Stimulated activated CD8-positive, alpha-beta memory T cell treated with anti-CD3 and anti-CD28 coated beads, Interleukin-2, amount 100 ng/mL, for 48 hours (primary cell): ENCODE data around the gene DAPL1.

Experiments used
- DNase-seq, 2 donors: peaks; one replicate each; pipeline ENCODE4 v3.0.0-alpha.2; 2020; ENCODE audit warnings: low read depth in 2 of 2

Gene DAPL1

GRCh38 chr2:158777077-158777476 is 18.0 kb upstream of the DAPL1 start:
- DNase-seq, result no peak

GRCh38 chr2:158778243-158778642 is 16.9 kb upstream of the DAPL1 start:
- no peak for DNase-seq

- no peak for DNase-seq
These were observed 15.5 kb upstream of the DAPL1 start for GRCh38 chr2:158779621-158780020.

DNA sequence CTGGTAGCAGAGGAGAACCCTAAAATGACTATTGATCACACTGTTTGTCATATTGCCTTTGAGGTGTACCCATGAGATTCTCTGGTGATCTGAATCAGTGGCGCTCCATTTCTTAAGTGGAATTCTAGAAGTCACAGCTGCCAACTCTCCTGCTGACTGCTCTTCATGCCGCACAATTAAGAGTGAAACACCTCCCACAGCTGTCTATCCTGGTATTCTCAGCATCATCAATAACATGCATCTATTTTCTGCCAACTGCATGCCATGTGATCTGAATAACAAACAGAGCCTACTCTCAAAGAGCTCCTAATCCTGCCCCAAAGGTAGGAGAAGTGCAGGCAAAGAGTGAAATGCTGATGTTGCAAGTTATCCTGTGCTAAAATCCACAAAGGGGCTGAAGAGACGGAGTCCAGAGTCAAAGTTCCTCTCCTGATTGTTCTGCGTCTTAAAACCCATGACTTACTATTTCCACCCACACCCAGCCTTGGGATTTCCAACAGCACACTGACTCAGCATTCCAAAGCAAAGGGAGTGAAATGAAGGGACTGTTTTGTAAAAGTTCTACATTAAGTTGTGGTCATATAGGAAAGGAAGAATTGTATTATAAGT is 13.7 kb upstream of the DAPL1 start:
- DNase-seq, result no peak

GRCh38 chr2:158782136-158782535 is 13.0 kb upstream of the DAPL1 start:
- no peak for DNase-seq

- no peak for DNase-seq
These were observed 12.5 kb upstream of the DAPL1 start for GRCh38 chr2:158782616-158783015.

- DNase-seq, result no peak
These were observed 11.2 kb upstream of the DAPL1 start for GRCh38 chr2:158783923-158784322.

DNA sequence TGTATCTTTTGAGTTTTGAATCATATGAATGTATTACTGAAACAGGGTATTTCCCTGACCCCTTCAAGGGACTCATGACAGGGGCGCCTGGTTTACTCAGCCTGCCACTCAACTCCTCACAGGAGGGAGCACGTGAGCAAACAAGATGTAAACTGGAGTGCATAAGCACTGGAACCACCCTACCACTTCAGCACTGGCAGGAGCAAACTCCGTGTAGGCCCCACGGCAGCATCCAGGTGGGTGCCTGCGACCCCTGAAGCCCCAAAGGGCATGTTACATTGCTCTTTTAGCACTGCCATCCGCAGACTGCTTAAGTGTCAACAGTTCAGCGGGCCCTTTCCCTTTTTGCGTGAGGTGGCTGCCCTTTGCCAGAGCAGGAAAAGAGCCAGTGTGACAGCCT is 8.2 kb upstream of the DAPL1 start:
- DNase-seq, result no peak

DNA sequence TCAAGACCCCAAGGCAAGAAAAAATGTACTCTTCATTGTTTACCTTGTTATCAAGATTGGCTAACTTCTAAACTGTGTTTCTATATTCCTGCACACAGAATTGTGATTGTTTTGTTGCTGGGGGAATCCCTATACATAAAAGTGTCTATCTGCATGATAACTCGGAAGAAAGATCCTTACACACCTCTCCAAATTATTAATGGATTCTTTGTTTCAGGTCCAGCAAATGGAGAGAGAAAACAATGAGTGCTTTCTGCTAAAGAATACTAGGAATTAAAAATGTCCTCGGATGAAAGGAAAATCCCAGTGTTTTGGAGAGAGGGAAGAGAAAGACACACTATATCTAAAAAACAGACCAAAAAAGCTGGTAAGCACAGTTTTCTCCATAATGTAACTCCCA is 6.2 kb upstream of the DAPL1 start:
- no peak for DNase-seq

DNA sequence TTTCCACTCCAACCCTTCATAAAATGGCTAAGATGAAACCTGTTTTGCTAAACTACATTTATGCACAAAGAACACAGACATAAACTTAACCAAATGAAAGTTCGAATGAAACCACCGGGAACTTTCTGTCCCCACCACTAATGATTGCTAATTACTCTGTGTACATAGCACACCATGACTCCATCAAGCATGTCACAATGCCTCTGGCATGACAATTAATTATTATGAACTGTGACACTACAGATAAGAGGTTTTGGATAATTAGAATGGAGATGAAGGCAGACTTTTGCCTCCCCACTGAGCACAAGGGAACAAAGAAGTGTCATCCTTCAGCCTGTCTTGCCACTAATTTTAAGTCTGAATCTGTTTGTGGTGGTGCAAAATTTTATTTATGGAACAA is 1.5 kb downstream of the DAPL1 start:
- DNase-seq, result no peak

DNA sequence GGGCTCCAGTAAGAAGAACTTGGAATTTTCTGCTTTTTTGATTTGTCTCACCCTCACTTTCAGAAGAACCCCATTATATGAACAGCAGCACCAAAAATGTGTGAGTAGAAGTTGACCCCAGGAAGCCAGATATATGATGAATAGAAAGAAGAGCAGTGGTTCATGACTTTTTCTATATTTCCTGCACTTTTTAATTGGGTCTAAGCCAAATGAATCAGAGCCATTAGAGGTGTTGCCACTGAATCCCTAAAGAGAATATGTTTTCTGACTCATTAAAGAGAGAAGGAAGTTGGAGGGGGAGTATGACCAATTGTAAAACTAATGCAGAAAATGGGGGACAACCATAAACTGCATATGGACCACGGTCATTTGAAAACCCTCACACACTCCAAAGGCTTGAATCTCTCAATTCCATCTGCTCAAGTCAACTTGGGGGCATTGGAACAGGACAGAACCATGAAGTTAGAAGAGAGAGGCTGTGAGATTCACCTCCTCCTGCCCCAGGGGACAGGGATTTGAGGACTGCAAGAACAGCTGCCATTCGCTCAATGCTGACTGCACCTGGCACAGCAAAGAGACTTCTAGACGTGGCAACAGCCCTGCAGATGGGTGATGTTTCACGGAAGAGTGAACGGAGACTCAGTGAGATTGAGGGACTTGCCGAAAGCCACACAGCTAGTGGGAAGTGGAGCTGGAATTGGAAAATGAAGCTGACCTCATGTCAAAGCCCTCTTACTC is 3.0 kb downstream of the DAPL1 start:
- DNase-seq, result no peak

DNA sequence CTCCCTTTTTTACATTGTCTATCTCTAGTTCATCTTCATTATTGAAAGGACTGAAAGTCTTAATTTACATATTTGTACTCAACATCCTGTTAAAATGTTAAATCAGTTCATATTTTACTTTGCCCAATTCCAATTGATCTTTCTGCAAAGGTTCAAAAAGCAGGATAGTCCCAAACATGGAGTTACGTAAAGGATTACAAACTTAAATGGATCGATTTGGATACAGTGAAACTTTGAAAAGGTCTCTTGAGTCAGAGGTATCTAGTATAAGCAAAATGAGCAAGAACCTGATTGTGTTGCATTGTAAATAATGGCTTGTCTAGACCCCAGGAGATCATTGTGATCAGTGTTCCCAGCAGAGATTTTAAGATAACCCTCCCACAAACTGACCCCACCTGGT is 4.1 kb downstream of the DAPL1 start:
- DNase-seq, result no peak

DNA sequence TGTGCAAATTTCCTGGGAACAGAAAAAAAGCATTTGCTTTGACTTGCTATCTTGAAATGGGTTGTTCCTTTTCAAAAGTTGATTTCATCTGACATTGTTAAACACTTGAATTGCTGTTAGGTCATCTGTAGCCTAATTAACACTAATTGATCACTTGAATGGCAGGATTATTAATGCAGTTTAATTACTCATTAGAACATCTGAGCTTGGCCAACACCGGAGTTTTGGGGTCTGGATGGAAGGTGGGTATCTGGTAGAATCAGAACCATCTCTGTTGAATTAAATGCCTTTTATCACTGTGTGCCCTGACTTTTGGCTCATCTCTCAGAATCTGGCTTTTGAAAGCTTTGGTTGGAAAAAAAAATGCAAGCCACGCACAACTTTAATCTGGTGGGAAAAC is 8.4 kb downstream of the DAPL1 start:
- DNase-seq, result no peak

DNA sequence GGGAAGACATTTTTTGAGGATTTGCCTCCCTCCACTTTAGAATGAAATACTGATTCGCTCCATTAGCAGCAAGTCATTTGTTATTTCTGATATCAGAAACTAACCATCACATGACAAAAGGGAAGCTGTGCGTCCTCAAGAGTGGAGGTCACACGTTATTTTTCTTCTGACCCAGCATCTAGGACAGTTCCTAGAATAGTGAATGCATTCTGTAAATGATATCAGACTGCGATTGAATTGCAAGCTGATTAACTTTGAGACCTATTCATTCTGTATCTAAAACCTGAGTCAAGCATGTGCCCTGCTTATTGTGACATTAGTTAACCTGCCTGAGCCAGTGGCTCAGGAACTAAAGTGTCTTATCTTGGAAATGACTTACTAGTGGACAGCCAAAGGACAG is 10.1 kb downstream of the DAPL1 start:
- DNase-seq, result no peak

DNA sequence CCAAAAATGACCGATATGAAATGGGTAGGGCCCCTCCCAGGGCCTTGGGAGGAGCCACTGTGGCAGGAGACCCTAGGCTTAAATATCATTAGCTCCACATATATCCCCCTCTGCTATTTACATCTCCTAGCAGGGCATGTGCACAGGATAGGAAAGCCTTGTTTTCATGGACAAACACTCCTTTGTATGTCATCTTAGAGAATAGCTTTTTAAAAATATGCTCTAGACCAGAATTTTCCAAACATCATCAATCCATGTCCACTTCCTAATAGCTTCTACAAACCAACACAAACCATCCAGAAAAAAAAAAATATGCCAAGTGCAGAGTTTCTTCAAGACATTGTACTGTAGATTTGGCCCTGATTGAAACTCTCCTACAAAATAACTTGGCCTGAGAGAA is 10.8 kb downstream of the DAPL1 start:
- no peak for DNase-seq

GRCh38 chr2:158806941-158807340 is 11.8 kb downstream of the DAPL1 start:
- DNase-seq, result no peak

GRCh38 chr2:158808426-158808825 is 13.3 kb downstream of the DAPL1 start:
- DNase-seq, result no peak

GRCh38 chr2:158809816-158810215 is 14.7 kb downstream of the DAPL1 start:
- no peak for DNase-seq

GRCh38 chr2:158810731-158811460 is 15.8 kb downstream of the DAPL1 start:
- no peak for DNase-seq

DNA sequence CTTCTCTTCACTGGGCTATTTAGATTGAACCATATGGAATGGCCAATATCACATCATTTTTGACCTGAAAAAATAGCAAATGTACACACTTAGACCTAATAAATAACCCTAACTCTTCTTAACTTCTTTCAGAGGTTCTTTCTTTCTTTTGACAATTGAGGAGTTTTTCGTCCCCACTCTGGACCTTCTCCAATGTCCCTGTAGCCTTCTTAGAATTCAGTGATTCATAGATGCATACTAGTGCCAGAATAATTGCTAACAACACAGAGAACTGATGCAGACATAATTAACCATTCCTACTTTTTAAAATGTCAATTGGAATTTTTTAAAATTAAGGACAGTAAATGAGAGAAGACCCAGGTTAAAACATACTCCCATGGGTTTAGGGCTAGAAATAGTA is 20.0 kb downstream of the DAPL1 start:
- no peak for DNase-seq

DNA sequence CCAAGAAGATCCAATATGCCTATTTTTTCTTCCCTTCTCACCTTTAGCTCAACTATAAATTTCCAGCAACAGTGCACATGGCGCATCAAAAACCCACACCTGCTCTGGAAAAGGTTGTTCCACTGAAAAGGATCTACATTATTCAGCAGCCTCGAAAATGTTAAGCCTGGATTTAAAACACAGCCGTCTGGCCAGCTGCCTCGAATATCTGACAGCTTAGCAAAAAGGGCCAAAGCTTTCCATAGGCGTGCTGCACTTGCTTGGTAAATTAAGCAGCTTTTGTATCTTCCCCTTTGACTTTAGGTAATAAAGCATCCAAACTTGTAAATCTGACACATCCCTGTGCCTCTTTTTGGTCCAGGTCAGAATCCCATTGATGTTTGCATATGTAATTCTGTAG is 20.5 kb downstream of the DAPL1 start:
- no peak for DNase-seq

DNA sequence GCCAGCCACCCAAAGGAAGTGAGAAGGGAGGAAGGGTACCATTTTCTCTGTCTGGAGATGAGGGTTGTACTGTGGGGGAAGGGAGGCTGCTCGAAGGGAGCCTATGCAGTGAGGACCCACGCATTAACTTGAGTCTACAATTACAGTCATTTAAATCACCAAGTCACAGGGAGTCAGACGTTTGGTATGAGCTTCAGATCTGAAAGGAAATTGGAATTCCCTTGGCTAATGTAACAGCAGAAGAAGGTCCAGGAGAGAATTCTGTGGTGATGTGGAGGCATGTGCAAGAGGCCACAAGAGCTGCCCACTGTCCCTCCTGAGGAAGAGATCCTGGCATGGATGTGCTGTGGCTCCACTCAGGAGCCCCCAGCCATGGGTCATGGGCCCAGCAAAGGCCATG is 22.5 kb downstream of the DAPL1 start:
- no peak for DNase-seq

DNA sequence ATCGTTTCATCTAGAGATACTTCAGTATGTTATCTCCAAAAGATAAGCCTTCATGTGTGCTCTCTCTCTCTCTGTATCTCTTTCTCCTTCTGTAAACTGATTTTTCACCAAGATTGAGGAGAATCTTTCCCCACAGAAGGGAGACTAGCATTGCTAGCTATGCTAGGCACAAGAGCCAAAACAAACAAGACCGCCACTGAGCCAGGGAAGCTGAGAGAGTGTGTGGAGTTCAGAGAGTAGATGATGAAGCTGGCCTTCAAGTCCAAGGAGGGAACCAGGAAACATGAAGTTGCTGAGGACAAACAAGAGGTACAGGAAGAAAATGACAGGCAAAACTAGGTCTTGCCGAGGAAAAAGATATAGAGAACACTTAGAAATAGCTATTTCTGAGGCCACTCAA is 23.4 kb downstream of the DAPL1 start:
- no peak for DNase-seq
